Stomach (tissue), 9 donors: ENCODE results near the gene MYMX. TPM values are rescaled to one million over a fixed set of nuclear protein-coding genes. Genes with fewer than 3 reads are reported as not detected.
"Not testable (repeated sequence)": the region's sequence is repeated elsewhere in the genome, so short reads cannot be mapped to it uniquely, and the experiment has no call there.

Source experiments
- DNase-seq, 2 donors: peaks; one replicate each; pipeline versions ENCODE4 v3.0.0 to v3.0.0-alpha.2; 2013 to 2019
- H3K27ac ChIP-seq, 5 donors: fragments of 200-600 bp in 4 of 5; sonication (generic) in 4 of 5; one replicate each; pipeline ENCODE4 v1.5.1; 2013 to 2019; ENCODE audit warnings: mild to moderate bottlenecking in 1 of 5, moderate library complexity in 1 of 5
- H3K27me3 ChIP-seq, 3 donors: fragments of 200-600 bp; sonication (generic); one replicate each; pipeline ENCODE4 v1.5.1; 2017 to 2019; ENCODE audit warnings: mixed run types in 1 of 3
- H3K36me3 ChIP-seq, 4 donors: fragments of 200-600 bp; sonication (generic); 1 replicate in 3 of 4; 2 replicates in 1 of 4; pipeline ENCODE4 v1.5.1; 2016 to 2019
- H3K4me1 ChIP-seq, 4 donors: fragments of 200-600 bp; sonication (generic); one replicate each; pipeline ENCODE4 v1.5.1; 2016 to 2019
- H3K4me3 ChIP-seq, 4 donors: fragments of 200-600 bp; sonication (generic) in 3 of 4; one replicate each; pipeline ENCODE4 v1.5.1; 2016 to 2019; ENCODE audit warnings: mild to moderate bottlenecking in 1 of 4
- H3K9me3 ChIP-seq, 4 donors: fragments of 200-600 bp; sonication (generic); one replicate each; pipeline ENCODE4 v1.5.1; 2016 to 2019
- CTCF ChIP-seq, 7 experiments: fragments of 450-650 bp in 4 of 7; fragments of 200-600 bp in 3 of 7; sonication (generic) in 3 of 7; IDR thresholded peaks; one replicate each; pipeline ENCODE4 v1.5.1; 2016 to 2019; ENCODE audit warnings: antibody characterized with exemption in 7 of 7, control low read depth in 2 of 7, mild to moderate bottlenecking in 1 of 7
- EP300 ChIP-seq: sonication (generic); formaldehyde crosslinking; IDR thresholded peaks from one replicate; pipeline ENCODE4 v1.6.1; 2017; ENCODE audit warnings: antibody characterized with exemption
- POLR2A ChIP-seq, 4 donors: fragments of 450-650 bp; IDR thresholded peaks; one replicate each; pipeline ENCODE4 v1.6.1; 2016; ENCODE audit warnings: antibody characterized with exemption in 4 of 4, control low read depth in 2 of 4, mild to moderate bottlenecking in 1 of 4, moderate library complexity in 1 of 4
- POLR2AphosphoS5 ChIP-seq, 3 donors: sonication (generic); formaldehyde crosslinking; IDR thresholded peaks; one replicate each; pipeline ENCODE4 v1.6.1; 2016; ENCODE audit warnings: antibody characterized with exemption in 3 of 3
- WGBS, 5 donors: extraction: QIAGEN DNeasy Blood & Tissue Kit in 3 of 5; methylation state at CpG; one replicate each; pipeline versions ENCODE4 v1.1.5 to v1.1.7; 2013 to 2018; 5-methylcytosine and 5-hydroxymethylcytosine counted together
- intact Hi-C: fragments of 100-400 bp; cut with DNase I; formaldehyde crosslinking; loops from one replicate; pipeline ENCODE4 v1.15.1; 2023; ENCODE audit warnings: low total_unique reads
- polyA plus RNA-seq, 3 donors: library from polyadenylated mRNA; stranded (reverse); fragments of 200-250 nt; gene quantifications; one replicate each; pipeline ENCODE4 v1.2.3, GENCODE V29; 2013
- total RNA-seq, 5 donors: library from RNA; depleted of rRNA; stranded (reverse); fragments of >200 nt; gene quantifications; one replicate each; pipeline versions ENCODE4 v1.1.0 to v1.2.3, GENCODE V29; 2014 to 2016
- donor health status: healthy with polysubstance abuse.
- donor health status: Bipolar disorder and iron deficiency.
- donor health status: healthy.

The MYMX gene
- total and polyA plus RNA-seq, 8 donors, result 0.95 to 3.4 TPM; not detected in 6

GRCh38 chr6:44230034-44230675 is 13.4 kb downstream of the MYMX start:
- WGBS, 5 donors, result 77 to 96% (median 96%) methylated on average over 7 to 10 of the region's 10 CpGs
- H3K27me3 ChIP-seq, result no peaks in the 10 kb centered on the region
- H3K9me3 ChIP-seq, result no peaks in the 10 kb centered on the region
- peaks cover 44 to 100% (median 77%) of the 10 kb centered on the region in 4 donors for H3K4me1 ChIP-seq
- H3K27ac ChIP-seq, result peak overlapping the region in 2 of 5 donors; percentile 31 to 68
- peaks cover 36 to 57% (median 52%) of the 10 kb centered on the region in 4 donors for H3K36me3 ChIP-seq
- TF ChIP-seq CTCF (IDR thresholded peaks at IDR 0.05) (no peak), EP300 (no peak), POLR2A (IDR thresholded peaks at IDR 0.05) (no peak), POLR2AphosphoS5 (IDR thresholded peaks at IDR 0.05) (no peak)
- no peak overlapping the region for H3K4me3 ChIP-seq
- intact Hi-C loops, result loop anchor here (10.0 kb wide), 1 partner anchor 55 kb away; no protein-coding TSS in a partner anchor
- no peak for DNase-seq

GRCh38 chr6:44231426-44231825 is 14.7 kb downstream of the MYMX start:
- Histone ChIP-seq H3K27ac (peak overlapping the region in 1 of 5 donors; percentile 98), H3K4me1 (peaks cover 41 to 100% (median 75%) of the 10 kb centered on the region in 4 donors), H3K36me3 (peaks cover 36 to 57% (median 52%) of the 10 kb centered on the region in 4 donors)
- not testable (repeated sequence) for H3K9me3 ChIP-seq, H3K27me3 ChIP-seq, H3K4me3 ChIP-seq, DNase-seq
- intact Hi-C loops, result loop anchor here (10.0 kb wide), 1 partner anchor 57 kb away; no protein-coding TSS in a partner anchor
- 76 to 91% (median 89%) methylated on average over 9 of the region's 9 CpGs for WGBS, 5 donors

GRCh38 chr6:44232676-44233566 is 16.2 kb downstream of the MYMX start:
- no peak for DNase-seq
- Histone ChIP-seq H3K27ac (peak overlapping the region in 4 of 5 donors; percentile 70 to 98 (median 96)), H3K4me1 (peaks cover 42 to 100% (median 75%) of the 10 kb centered on the region in 4 donors)

GRCh38 chr6:44233567-44234100 is 16.9 kb downstream of the MYMX start:
- H3K9me3 ChIP-seq, result no peaks in the 10 kb centered on the region
- H3K27me3 ChIP-seq, result no peaks in the 10 kb centered on the region
- no peak overlapping the region for H3K4me3 ChIP-seq
- no peak for DNase-seq
- TF ChIP-seq POLR2AphosphoS5 (IDR thresholded peaks at IDR 0.05), result no peak
- no peak for TF ChIP-seq EP300
- TF ChIP-seq CTCF (IDR thresholded peaks at IDR 0.05), result no peak
- no peak for TF ChIP-seq POLR2A (IDR thresholded peaks at IDR 0.05)
- intact Hi-C loops, result loop anchor here (10.0 kb wide), 1 partner anchor 59 kb away; no protein-coding TSS in a partner anchor
- H3K4me1 ChIP-seq, result peaks cover 42 to 100% (median 74%) of the 10 kb centered on the region in 4 donors
- WGBS, 5 donors, result 56 to 76% (median 70%) methylated on average over 13 to 14 of the region's 14 CpGs
- H3K36me3 ChIP-seq, result peaks cover 36 to 51% (median 49%) of the 10 kb centered on the region in 4 donors
- H3K27ac ChIP-seq, result peak overlapping the region in 4 of 5 donors; percentile 70 to 98 (median 96)

More at GRCh38 chr6:44232676-44233566, 16.2 kb downstream of the MYMX start:
- TF ChIP-seq POLR2A (IDR thresholded peaks at IDR 0.05), result no peak
- TF ChIP-seq EP300, result no peak
- no peak for TF ChIP-seq POLR2AphosphoS5 (IDR thresholded peaks at IDR 0.05)
- no peak for TF ChIP-seq CTCF (IDR thresholded peaks at IDR 0.05)
- H3K4me3 ChIP-seq, result no peak overlapping the region
- no peaks in the 10 kb centered on the region for H3K27me3 ChIP-seq
- WGBS, 5 donors, result 71 to 90% (median 84%) methylated on average over 9 to 16 of the region's 16 CpGs
- intact Hi-C loops, result loop anchor here (10.0 kb wide), 1 partner anchor 58 kb away; no protein-coding TSS in a partner anchor
- H3K9me3 ChIP-seq, result no peaks in the 10 kb centered on the region
- peaks cover 36 to 57% (median 50%) of the 10 kb centered on the region in 4 donors for H3K36me3 ChIP-seq
